Astrocyte of the cerebellum (primary cell): Measurements from ENCODE around the gene PRRC2A.

Experiments
- DNase-seq: peaks from one replicate; pipeline ENCODE4 v3.0.0-alpha.2; 2011; ENCODE audit warnings: low read depth
- H3K4me3 ChIP-seq: 2 replicates; pipeline ENCODE4 v1.5.1; 2011; ENCODE audit warnings: mild to moderate bottlenecking, low read depth, low read length, moderate library complexity
- CTCF ChIP-seq: IDR thresholded peaks from 2 replicates; pipeline ENCODE4 v1.5.1; 2012; ENCODE audit warnings: low read length, low read depth, moderate library complexity, mild to moderate bottlenecking; ENCODE audit errors: missing control alignments
- in situ Hi-C: cut with HindIII; loops from 2 replicates; pipeline ENCODE4 v1.10.0; 2017; ENCODE audit warnings: low sequenced_read_pairs

The PRRC2A gene

GRCh38 chr6:31620586-31621319 is at the start of gene PRRC2A:
Gene PRRC2A (plus strand): TSS chr6:31620715. CDS start chr6:31622790, 2,075 bp downstream.
- DNase-seq, result peak; percentile 95
- H3K4me3 ChIP-seq, result peak within 1 kb of the TSS; percentile 96
- no peak for TF ChIP-seq CTCF
- in situ Hi-C loops, result no loop called here

- H3K4me3 ChIP-seq, result no peak within 1 kb of the TSS
- DNase-seq, result no peak
- in situ Hi-C loops, result no loop called here
- TF ChIP-seq CTCF, result no peak
Measured at GRCh38 chr6:31572041-31572911, 48.2 kb upstream of the PRRC2A start, which contains the start of gene LTA. Gene LTA (plus strand): TSS chr6:31572289. CDS start chr6:31572743, 454 bp downstream.

- H3K4me3 ChIP-seq, result no peak overlapping the region
- in situ Hi-C loops, result no loop called here
- no peak for DNase-seq
- TF ChIP-seq CTCF, result no peak
Measured at GRCh38 chr6:31573239-31574105, 47.0 kb upstream of the PRRC2A start.

GRCh38 chr6:31574106-31575061 is 46.1 kb upstream of the PRRC2A start:
- no peak for TF ChIP-seq CTCF
- in situ Hi-C loops, result no loop called here
- no peak overlapping the region for H3K4me3 ChIP-seq
- no peak for DNase-seq

- no peak for TF ChIP-seq CTCF
- DNase-seq, result no peak
- H3K4me3 ChIP-seq, result no peak within 1 kb of the TSS
- in situ Hi-C loops, result no loop called here
Measured at GRCh38 chr6:31575335-31575901, 45.1 kb upstream of the PRRC2A start, which contains the start of gene TNF. Gene TNF (plus strand): TSS chr6:31575565. CDS start chr6:31575742, 177 bp downstream.
